Endodermal cell (in vitro differentiated cells): ENCODE data around the gene MAP7. TPM values are rescaled to one million over a fixed set of nuclear protein-coding genes. Genes with fewer than 3 reads are reported as not detected.

Experiments used
- DNase-seq: peaks from one replicate; pipeline ENCODE4 v3.0.0-alpha.2; 2017
- H3K27ac ChIP-seq: 2 replicates; pipeline ENCODE4 v1.5.1; 2013; ENCODE audit warnings: mild to moderate bottlenecking, low read depth, low read length, moderate library complexity
- H3K27me3 ChIP-seq: 2 replicates; pipeline ENCODE4 v1.6.1; 2013; ENCODE audit warnings: mild to moderate bottlenecking, low read length, moderate library complexity; ENCODE audit not compliant: insufficient read depth, control insufficient read depth, poor library complexity, severe bottlenecking
- H3K36me3 ChIP-seq: 2 replicates; pipeline ENCODE4 v1.7.0; 2013; ENCODE audit warnings: mild to moderate bottlenecking, low read length, moderate library complexity; ENCODE audit not compliant: control insufficient read depth, insufficient read depth
- H3K4me1 ChIP-seq: one replicate; pipeline ENCODE4 v1.7.0; 2013; ENCODE audit warnings: low read length; ENCODE audit not compliant: control insufficient read depth, insufficient read depth
- H3K4me3 ChIP-seq: 2 replicates; pipeline ENCODE4 v1.5.1; 2013; ENCODE audit warnings: mild to moderate bottlenecking, low read length, moderate library complexity
- H3K9ac ChIP-seq: 2 replicates; pipeline ENCODE4 v1.6.1; 2013; ENCODE audit warnings: mild to moderate bottlenecking, low read length, moderate library complexity; ENCODE audit not compliant: poor library complexity, severe bottlenecking; ENCODE audit errors: extremely low read depth
- H3K9me3 ChIP-seq: 2 replicates; pipeline ENCODE4 v1.6.1; 2013; ENCODE audit warnings: mild to moderate bottlenecking, low read length, moderate library complexity; ENCODE audit not compliant: control insufficient read depth
- H3K27ac Mint-ChIP-seq: 2 replicates; pipeline ENCODE4 v1.8.0; 2020; ENCODE audit warnings: mixed read lengths
- H3K27me3 Mint-ChIP-seq: 2 replicates; pipeline ENCODE4 v1.8.0; 2021; ENCODE audit warnings: mild to moderate bottlenecking, mixed read lengths; ENCODE audit not compliant: insufficient read depth
- H3K36me3 Mint-ChIP-seq: 2 replicates; pipeline ENCODE4 v1.8.0; 2020; ENCODE audit warnings: low read depth, mixed read lengths
- H3K4me1 Mint-ChIP-seq: 2 replicates; pipeline ENCODE4 v1.8.0; 2020; ENCODE audit warnings: mixed read lengths
- H3K4me3 Mint-ChIP-seq: 2 replicates; pipeline ENCODE4 v1.8.0; 2020; ENCODE audit warnings: mild to moderate bottlenecking, moderate library complexity, mixed read lengths
- H3K9me3 Mint-ChIP-seq: 2 replicates; pipeline ENCODE4 v1.8.0; 2020; ENCODE audit warnings: mild to moderate bottlenecking, mixed read lengths
- WGBS, 2 experiments: methylation state at CpG; one replicate each; pipeline versions ENCODE4 v1.1.5 to v1.1.7; 2013; ENCODE audit warnings: missing lambda C conversion rate in 2 of 2, mixed read lengths in 1 of 2; ENCODE audit not compliant: insufficient coverage in 1 of 2, insufficient read length in 1 of 2; 5-methylcytosine and 5-hydroxymethylcytosine counted together
- total RNA-seq, 2 donors: library from RNA; stranded (reverse); fragmentation: NEBNext Ultra II Directional in 1 of 2; extraction: Animal tissue kit (Norgen Biotek cat#: 25700) in 1 of 2; gene quantifications; 2 replicates in 1 of 2; 3 replicates in 1 of 2; pipeline ENCODE4 v1.2.1, GENCODE V29; 2021
- TF ChIP-seq, protein P1 (sequence below): fragments of 200-600 bp; sonication (generic); conservative IDR thresholded peaks from 2 replicates; pipeline ENCODE4 v1.5.0; 2021; ENCODE audit warnings: antibody characterized with exemption, mild to moderate bottlenecking

The MAP7 gene
- total RNA-seq, 2 donors from 2014 or later: 42.4 to 48.7 TPM

DNA sequence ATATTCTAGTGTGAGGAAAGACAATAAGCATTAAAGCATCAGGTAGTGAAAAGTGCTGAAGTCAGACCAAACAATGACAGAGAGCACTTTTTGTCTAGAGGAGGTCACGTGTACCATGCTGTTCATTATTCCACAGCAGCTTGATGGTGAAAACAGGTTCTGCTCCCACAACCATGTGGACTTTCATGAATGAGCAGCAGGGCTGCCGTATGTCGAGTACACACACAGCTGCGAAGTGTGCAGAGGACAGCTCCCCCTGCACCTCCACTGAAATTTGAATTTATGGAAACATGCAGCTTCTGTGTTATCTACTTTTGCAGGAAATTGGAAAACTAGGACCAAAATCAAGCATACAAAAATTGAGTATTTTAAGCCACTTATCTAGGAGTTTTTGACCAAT, 85.3 kb downstream of the MAP7 start:
- Histone ChIP-seq H3K9ac (no peak overlapping the region), H3K36me3 (no peaks in the 10 kb centered on the region), H3K4me3 (no peak overlapping the region), H3K27me3 (no peaks in the 10 kb centered on the region), H3K27ac (no peak overlapping the region), H3K9me3 (no peaks in the 10 kb centered on the region), H3K4me1 (peaks cover 8% of the 10 kb centered on the region)
- Mint-ChIP-seq H3K27me3 (no peaks in the 10 kb centered on the region), H3K9me3 (no peaks in the 10 kb centered on the region), H3K27ac (no peak overlapping the region), H3K36me3 (no peaks in the 10 kb centered on the region), H3K4me3 (no peak overlapping the region), H3K4me1 (peaks cover 9% of the 10 kb centered on the region)
- WGBS, 2 experiments: 92 to 93% methylated on average over 4 of the region's 4 CpGs
- TF ChIP-seq, protein P1, sequence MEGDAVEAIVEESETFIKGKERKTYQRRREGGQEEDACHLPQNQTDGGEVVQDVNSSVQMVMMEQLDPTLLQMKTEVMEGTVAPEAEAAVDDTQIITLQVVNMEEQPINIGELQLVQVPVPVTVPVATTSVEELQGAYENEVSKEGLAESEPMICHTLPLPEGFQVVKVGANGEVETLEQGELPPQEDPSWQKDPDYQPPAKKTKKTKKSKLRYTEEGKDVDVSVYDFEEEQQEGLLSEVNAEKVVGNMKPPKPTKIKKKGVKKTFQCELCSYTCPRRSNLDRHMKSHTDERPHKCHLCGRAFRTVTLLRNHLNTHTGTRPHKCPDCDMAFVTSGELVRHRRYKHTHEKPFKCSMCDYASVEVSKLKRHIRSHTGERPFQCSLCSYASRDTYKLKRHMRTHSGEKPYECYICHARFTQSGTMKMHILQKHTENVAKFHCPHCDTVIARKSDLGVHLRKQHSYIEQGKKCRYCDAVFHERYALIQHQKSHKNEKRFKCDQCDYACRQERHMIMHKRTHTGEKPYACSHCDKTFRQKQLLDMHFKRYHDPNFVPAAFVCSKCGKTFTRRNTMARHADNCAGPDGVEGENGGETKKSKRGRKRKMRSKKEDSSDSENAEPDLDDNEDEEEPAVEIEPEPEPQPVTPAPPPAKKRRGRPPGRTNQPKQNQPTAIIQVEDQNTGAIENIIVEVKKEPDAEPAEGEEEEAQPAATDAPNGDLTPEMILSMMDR: no peak
- no peak for DNase-seq

- Histone ChIP-seq H3K27ac (no peak overlapping the region), H3K4me3 (no peak overlapping the region), H3K4me1 (peaks cover 8% of the 10 kb centered on the region), H3K36me3 (no peaks in the 10 kb centered on the region), H3K9me3 (no peaks in the 10 kb centered on the region), H3K9ac (no peak overlapping the region), H3K27me3 (no peaks in the 10 kb centered on the region)
- WGBS, 2 experiments: no CpG with 5 or more reads among the region's 2 CpGs
- Mint-ChIP-seq H3K4me1 (peaks cover 9% of the 10 kb centered on the region), H3K4me3 (no peak overlapping the region), H3K27me3 (no peaks in the 10 kb centered on the region), H3K36me3 (no peaks in the 10 kb centered on the region), H3K27ac (no peak overlapping the region), H3K9me3 (no peaks in the 10 kb centered on the region)
- TF ChIP-seq, protein P1: no peak
- DNase-seq: no peak
Observed at GRCh38 chr6:136464148-136464547, 86.1 kb downstream of the MAP7 start.

- Mint-ChIP-seq H3K36me3 (no peaks in the 10 kb centered on the region), H3K27me3 (no peaks in the 10 kb centered on the region), H3K27ac (no peak overlapping the region), H3K4me3 (no peak overlapping the region), H3K4me1 (peaks cover 9% of the 10 kb centered on the region), H3K9me3 (peaks cover 2% of the 10 kb centered on the region)
- Histone ChIP-seq H3K4me3 (no peak overlapping the region), H3K9ac (no peak overlapping the region), H3K4me1 (peaks cover 8% of the 10 kb centered on the region), H3K36me3 (no peaks in the 10 kb centered on the region), H3K27ac (no peak overlapping the region), H3K9me3 (no peaks in the 10 kb centered on the region), H3K27me3 (no peaks in the 10 kb centered on the region)
- no peak for DNase-seq
- WGBS, 2 experiments: 84 to 86% methylated on average over 2 to 4 of the region's 4 CpGs
- TF ChIP-seq, protein P1: no peak
Observed at GRCh38 chr6:136463743-136464142, 86.5 kb downstream of the MAP7 start.
